NCI-H524 treated with DMSO at 0.1 percent for 48 hours (cell line): Measurements from ENCODE around the gene ATG5.

ENCODE experiments used
- DNase-seq: peaks from one replicate; lab custom pipeline; 2025; lab: John Stamatoyannopoulos, UW

The ATG5 gene

DNA sequence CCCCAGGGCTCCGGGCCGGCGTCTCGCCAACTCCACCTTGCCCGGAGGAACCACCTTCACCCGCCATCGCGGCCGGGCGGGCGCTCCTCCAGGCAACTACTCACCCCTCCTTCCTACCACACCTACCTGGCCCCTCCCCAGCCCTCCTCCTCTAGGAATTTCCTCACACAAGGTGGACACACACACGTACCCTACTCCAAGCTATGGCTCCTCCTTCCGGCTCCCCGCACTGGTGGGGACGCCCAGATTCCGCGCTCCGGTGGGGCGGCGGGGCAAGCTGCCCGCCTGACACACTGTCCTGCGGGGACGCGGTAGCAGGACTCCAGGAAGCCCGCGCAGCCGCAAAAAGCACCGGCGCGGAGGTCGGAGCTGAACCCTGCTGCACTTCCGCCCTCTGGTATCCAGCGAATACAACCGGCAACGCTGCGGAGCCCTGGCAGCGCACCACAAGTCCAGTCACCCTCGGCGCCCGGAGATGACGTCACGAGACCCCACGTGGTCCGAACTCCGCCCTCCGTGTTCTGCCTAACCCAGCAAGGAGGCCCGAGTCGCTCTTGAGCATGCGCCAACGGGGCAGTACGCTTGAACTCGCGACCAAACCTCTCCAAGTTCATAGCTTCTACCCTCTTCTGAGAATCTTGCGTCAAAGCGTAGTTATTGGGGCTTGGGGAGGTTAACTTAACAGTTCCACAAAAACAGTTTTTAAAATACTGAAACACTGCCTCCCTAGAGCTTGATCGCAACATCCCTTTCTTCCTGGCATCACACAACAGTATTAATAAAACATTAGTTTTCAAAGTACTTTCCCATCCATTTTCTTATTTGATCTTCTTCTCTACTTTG lies at the start of gene ATG5:
ATG5 (minus strand) TSS at position 425 of the 843 bp plus-strand sequence. CDS start 9,552 bp downstream, outside the sequence.
- peak; percentile 94 for DNase-seq

DNA sequence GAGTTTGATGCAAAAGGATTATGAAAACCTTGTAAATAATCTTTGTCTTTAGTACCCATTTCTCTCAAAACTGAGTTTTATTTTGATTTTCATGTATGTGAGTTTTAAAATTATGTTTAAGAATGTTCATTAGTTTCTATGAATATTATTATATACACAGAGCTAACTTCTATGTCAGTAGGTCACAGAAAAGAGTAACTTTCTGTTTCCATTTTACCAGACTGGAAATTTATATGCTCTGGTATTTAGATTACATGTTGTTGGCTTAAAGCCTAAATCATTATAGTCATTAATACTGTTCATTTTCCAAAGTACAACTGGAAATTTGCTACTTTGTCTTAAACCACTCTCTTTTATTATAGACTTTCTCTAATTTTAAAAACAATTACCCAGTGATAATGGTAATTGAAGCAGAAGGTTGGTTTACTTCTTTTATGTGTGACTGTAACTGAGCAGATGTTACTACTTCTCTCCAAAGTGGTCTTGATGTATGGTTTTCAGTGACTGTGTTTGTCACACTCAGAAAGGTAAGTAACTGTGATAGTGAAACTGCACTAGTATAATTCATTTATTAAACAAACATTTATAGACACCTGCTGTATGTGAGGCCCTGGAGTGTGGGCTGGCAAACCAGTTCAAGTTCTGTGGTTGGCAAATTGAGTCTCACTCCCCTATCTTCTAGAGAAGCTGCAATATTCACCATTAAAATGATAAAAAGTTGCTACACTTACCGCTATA lies 48.1 kb upstream of the ATG5 start:
- DNase-seq, result no peak

DNA sequence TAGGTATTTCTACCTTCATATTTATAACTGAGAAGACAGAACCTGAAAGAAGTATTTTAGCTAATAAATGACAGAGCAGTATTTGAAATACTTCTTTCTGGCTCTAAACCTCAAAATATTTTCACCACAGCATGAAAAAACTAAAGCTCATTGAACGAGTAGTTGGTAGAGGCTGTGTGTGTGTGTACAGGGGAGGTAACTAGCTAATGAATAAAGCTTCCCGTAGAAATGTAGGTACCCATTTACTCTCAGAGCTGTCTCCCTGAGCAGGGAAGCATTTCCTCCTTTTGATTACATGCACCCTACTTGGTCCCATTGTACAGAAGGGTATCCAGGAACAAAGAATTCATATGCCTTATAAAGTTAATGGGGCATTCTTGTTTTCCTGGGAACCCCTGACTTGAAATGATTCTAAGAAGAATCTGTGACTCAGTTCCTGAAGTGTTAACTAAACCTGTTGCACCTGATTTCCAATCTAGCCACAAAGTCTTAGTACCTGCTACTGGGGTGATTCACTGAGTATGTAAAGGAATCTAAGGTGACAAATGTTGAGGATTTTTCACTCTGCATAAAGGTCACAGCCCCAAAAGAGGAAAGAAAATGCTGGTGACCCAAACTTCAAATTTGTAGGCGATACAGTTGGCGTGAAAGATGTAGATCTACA lies 47.4 kb upstream of the ATG5 start:
- DNase-seq, result no peak

DNA sequence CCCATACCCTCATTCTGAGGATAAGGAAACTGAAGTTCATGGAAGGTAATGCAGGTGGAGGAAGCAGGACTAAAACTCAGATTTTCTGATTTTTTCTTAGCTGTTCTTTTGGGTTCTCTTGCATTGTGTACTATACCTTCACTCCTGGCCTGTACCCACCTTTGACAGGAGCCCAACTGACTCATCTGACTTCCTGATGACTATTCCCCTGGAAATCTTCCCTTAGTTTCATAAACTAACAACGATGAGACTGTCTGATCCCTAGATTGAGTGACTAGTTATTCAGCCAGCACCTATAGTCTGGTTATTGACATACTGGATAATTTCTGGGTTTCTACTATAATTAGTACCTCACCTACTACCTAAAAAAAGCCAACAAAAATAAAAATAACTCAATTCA lies 45.1 kb upstream of the ATG5 start:
- DNase-seq, result no peak

DNA sequence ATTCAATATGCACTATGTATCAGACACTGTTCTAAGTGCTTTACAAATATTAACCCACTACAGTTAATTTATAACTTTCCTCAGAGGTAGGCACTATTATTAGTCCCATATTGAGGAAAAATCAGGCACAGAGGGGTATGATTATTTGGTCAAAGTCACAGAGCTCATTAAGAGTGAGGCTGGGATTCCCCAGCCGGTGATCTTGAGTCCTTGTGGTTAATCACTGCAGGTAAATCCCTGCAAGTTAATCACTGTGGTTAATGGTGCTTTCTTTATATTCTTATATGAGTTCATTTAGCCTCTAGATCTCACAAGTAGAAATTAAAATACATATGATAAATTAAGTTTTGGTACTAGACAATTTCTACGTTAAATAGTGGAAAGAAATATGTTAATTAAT lies 44.2 kb upstream of the ATG5 start:
- no peak for DNase-seq

DNA sequence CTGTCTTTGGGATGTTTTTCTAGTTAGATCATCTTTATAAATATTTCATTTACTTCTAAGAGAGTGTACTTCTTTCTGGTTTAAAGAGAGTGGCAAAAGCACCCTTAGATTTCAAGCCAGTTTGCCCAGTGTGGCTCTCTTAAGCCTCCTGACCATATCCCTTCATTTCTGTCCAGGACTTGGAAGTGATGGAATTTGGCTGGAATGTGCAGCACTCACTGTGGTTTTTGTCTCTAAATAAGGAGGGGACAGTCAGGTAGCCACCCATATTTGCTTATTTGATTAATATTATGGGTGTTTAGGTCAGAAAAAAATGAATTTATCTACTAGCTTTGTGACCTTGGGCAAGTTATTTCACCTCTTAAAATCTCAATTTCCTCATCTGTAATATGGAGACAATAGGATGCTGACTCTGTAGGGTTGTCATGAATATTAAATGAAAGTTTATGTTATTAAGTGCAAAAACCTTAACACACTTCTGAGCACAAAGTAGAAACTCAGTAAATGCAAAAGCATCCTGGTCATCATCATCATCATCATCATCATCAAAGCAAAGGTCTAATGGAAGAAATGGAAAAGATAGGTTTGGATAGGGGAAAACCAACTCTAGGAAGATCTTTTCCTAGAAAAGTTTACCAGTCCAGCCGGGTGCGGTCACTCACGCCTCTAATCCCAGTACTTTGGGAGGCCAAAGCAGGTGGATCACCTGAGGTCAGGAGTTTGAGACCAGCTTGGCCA lies 38.0 kb upstream of the ATG5 start:
- no peak for DNase-seq

DNA sequence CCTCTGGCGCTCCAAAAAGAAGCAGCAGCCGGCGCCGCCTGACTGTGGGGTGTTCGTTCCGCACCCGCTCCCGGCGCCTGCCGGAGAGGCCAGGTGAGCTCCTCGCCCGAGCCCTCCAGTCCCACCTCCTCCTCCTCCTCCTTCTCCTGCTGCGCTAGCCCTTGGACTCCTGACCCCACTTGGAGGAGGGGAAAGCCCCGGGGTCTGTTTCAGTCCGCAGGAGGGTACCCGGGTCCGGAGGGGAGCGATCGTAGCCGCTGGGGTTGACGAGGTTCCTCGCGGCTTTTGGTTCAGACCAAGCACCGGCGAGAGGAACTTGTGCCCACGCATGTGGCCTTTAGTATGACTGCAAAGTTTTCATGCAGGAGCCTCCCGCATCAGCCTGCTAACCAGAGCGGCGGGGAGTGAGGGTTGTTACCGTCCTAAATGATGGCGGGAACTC lies 35.5 kb upstream of the ATG5 start:
- DNase-seq, result no peak

DNA sequence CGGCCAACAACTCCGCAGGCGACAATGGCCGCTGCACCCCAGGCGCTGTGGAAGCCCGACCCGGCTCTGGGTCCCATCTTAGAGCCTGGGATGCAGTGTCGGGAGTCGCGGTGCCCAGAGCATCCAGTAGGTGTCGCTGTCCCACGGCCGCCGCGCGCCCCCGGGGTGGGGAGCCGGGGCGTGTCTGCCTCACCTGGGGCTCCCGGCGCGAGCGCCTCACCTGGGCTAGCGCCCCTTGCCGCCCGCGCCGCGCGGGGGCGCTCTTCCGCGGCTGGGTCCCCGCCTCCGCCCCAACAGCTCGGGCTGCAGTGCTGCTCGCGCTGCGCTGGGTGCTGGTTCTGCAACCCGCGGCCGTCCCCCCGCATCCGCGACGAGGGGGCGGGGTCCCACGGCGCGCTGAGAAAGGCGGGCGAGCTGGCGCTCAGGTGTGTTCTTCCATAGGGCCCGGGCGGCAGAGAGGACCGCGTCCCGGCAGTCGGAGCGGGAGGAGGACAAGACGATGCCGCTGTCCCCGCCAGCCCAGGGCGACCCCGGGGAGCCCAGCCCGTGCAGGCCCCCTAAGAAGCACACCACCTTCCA lies 34.9 kb upstream of the ATG5 start, which contains the start of gene CRYBG1:
CRYBG1 (plus strand) TSS at position 308 of the 579 bp plus-strand sequence; CDS start at position 500, 192 bp downstream.
- peak; percentile 63 for DNase-seq

DNA sequence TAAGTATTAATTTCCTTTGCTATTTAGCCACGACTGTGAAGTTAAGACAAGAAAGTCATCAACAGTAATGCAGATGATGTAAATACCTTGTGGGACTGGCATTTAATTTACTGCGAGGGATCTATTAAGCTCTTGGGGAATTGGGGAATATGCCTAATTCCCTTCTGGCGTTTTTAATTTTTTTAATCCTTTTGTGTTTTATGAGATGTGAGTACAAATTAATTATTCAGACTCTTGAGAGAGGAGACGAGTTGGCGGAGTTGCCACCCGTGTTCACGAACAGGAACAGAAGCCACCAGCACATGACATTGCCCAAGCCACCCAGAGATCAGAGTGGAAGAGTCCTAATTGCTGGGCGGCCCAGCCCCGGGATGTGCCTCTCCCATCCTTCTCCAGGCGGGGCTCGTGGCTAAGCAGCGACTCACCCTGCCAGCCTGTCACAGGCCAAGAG lies 34.4 kb upstream of the ATG5 start:
- peak; percentile 63 for DNase-seq

DNA sequence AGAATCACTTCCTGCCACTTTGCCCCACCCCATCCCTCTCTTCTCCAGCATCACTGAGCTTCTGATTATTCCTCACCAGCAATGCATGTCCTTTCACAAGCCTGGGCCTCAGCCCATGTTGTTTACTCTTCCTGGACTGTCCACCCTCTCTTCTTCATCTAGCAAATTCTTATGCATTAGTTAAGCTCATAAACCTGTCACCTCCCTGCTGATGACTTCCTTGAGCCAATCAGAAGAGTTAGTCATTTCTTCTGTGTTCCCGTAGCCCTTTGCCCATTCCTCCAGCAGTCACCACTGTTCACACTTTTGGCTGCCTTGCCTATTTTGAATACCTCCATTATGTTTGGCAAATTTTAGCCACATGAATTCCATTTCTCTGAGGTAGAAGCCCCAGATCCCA lies 30.8 kb upstream of the ATG5 start:
- DNase-seq, result no peak

DNA sequence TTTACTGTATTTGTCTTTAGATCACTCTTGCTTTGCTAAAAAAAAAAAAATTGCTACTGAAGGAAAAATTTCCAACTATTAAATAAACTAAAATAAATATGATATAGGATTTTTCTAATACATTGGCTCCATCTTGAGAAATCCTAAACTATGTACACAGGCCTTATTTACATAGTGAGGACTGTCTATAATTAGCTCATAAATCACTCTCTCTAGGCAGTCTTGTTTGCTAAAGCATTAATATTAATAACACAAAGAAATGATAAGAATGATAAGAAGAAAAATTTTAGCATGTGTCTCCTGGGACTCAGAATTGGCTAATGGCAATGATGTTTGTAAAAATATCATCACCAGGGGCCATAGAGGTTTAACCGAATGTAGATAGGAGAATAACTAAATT lies 21.7 kb upstream of the ATG5 start:
- DNase-seq, result no peak

DNA sequence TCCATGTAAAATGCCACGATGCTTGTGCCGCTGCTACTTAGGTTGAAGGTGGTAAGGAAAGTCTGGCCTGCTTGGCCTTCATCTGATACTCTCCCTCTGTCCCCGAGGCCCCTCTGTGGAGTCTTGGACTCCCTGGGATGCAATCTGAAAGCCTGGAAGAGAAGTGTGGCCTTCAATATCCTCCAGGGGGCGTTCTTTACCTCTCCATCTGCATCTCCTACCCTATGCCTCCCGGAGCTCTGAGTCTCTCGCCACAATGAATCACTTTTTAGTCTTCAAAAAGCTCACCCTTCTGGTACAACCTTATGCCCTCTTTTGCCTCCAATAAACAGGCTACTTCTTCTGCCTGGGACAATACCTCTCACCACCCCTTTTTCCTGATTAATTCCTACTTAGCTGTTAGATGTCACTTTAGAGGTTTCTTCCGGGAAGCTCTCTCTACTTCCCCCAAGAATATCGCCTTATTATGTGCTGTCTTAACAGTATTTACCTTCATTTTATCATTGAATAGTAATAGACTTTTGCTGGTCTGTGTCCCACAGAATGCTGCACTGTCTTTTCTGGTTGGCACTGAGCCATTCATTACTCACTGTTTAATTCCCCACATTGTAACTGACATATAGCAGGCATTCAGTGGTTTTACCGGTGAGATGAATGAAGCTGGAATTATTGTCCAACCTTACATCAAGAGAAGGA lies 13.9 kb upstream of the ATG5 start:
- DNase-seq, result peak; percentile 25

DNA sequence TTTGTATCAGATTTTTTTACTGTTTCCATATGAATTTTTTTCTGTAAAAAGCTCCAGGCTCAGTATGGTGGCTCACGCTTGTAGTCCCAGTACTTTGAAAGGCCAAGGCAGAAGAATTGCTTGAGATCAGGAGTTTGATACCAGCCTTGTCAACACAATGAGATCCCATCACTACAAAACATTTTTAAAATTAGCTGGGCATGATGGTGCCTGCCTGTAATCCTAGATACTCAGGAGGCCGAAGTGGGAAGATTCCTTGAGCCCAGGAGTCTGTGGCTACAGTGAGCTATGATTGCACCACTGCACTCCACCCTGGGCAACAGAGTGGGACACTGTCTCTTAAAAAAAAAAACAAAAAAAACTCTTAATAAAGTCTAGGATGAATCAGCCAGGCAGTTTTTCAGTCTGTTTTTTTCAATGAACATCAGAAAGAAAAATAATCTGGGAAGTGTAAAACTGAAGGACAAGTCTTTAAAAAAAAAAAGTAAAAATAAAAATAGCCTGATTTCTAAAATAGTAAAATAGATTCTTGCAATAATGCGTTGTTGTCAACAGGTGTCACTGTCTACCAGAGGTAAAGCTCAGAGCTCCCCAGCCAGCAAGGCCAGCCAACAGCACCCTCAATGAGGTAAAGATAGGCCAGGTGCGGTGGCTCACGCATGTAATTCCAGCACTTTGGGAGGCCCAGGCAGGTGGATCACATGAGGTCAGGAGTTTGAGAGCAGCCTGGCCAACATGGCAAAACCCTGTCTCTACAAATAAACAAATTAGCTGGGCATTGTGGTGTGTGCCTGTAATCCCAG lies 9.3 kb upstream of the ATG5 start:
- DNase-seq, result no peak

DNA sequence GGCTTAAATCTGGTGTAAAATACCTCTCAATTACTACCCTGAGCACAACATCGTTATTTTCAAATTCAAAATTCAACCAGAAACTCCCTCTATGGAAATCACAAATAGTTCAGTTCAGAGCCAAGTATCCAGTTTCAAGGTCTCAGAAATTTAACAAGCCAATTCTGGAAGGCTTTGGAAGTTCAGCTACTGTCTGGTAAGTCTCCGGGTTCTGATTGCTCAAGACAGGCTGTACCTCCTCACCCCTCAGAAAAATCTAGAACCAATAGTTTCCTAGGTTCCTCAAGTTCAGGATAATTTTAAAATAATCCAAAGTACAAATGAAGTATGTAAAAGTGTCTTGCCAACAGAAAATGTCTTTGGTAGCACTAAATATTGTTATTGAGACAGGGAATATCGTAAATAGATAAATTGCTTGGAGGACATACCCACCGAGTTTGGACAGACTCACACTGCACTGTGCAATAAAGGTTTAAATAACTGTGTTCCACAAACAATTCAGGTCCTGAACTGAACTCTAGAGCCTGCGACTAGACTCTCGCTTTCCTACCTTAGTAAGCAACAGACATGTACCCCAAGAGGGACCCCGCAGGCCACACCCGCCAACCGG lies 729 bp downstream of the ATG5 start:
- DNase-seq, result no peak

DNA sequence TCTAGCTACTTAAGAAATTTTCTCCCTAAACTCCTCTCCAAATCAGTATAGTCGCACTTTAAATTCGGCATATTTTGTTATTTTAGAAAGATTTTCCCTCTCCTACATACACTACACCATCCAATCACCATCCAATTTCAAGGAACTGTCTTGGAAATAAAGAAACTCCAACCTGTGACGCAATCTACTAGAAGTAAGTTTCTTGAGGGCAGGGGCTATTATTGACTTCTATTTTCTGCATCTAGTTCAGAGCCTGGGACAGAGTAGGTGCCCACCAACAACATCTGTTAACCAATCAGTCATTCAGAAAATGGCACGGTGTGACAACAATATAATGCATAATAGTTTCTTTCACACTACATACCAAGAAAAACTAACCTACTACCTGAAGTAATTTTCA lies 3.6 kb downstream of the ATG5 start:
- DNase-seq, result no peak

DNA sequence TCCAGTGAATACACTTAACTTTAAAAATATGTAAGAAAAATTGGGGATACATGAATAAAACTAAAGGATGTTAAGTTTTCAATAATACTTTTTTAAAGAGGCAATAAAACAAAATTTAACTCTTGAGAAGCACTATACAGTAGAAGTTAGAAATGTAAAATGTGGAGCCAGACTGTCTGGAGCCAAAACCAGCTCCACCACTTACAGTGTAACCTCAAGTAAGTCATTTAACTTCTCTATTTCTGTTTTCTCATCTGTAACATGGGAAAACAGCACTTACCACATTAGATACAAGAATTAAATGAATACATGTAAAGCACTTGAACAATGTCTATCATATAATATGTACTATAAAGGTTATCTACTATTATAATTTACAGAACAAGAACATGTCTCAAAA lies 6.7 kb downstream of the ATG5 start:
- no peak for DNase-seq

DNA sequence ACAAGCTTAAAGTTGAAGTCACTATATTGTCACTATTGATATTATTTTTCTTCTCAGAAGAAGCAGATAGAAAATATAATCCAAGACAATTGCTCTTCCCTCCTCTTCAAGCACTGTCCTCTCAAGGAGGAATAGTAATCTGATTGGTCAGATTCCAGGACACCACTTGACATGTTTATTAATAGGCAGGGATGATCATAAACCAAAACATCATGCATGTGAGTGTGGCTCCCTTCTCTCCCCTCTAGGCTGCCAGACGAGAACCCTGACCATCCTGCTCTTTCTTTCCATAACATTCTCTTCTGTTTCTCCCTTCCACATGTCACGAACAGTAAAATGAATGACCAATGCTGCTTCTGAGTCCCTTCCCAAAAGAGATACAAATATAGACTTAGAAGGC lies 7.5 kb downstream of the ATG5 start:
- DNase-seq, result no peak

DNA sequence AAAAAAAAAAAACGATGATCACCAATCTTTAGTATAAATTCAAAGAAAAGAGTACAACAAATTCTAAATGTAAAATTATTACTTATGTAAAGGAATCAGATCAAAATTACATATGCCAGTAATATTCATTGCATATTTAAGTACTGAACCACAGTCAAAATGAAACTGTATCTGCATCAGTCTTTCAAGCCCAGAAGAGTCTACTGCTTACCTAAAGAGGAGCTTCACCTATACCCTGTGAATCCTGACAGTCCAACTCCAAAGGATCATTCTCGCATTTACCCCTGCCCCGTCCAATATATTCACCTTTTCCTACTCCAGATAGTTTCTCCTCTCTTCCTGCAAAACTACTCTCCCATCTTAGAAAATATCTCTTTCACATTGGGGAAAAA lies 9.2 kb downstream of the ATG5 start:
- no peak for DNase-seq

DNA sequence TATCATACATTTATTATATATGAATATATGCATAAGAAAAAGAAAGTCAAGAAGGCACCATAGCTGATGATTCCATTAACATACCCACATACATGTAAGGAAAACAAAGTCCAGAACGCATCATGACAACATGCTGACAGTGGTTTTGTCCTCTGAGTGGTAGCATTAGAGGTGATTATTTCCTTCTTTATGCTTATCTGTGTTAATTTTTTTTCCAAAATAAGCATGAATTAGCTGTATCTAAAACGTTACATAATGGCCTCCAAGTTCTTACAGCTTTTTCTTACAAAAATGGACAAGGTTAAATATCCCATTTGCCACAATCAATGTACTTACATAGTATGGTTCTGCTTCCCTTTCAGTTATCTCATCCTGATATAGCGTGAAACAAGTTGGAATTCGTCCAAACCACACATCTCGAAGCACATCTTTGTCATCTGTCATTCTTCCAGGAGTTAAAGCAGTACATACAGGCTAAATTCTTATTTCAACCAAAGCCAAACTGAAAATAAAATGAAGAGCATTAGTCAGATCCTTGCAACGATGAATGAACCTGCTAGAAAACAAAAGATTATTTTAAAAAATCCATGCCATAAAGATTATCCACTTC lies 9.7 kb downstream of the ATG5 start:
- DNase-seq, result no peak
